ENCODE data around the gene TMCC3. TPM values are rescaled to one million over a fixed set of nuclear protein-coding genes. Genes with fewer than 3 reads are reported as not detected.

TMCC3 gene
- polyA plus RNA-seq, 1 donor from 2014 or later: 1.9 TPM

- no peaks in the 10 kb centered on the region for H3K36me3 ChIP-seq (ENCODE audit: insufficient read depth, low read length)
- H3K79me2 ChIP-seq (replicated peaks; ENCODE audit: insufficient read depth, low read length): no peaks in the 10 kb centered on the region
- no peaks in the 10 kb centered on the region for H3K27me3 ChIP-seq (ENCODE audit: insufficient read depth, low read depth, low read length)
- H4K20me1 ChIP-seq (ENCODE audit: insufficient read depth): no peaks in the 10 kb centered on the region
- peak overlapping the region; percentile 54 for H3K9ac ChIP-seq (ENCODE audit: low read length)
- H3F3A ChIP-seq (ENCODE audit: insufficient read depth, low read length, poor library complexity, severe bottlenecking): no peaks in the 10 kb centered on the region
- H3K9me2 ChIP-seq (ENCODE audit: insufficient read depth, low read length): no peaks in the 10 kb centered on the region
- no peaks in the 10 kb centered on the region for H3K9me3 ChIP-seq (ENCODE audit: low read length)
- H3K27ac ChIP-seq (ENCODE audit: low read length): peak overlapping the region; percentile 87
- peak; percentile 68 for TF ChIP-seq REST (IDR thresholded peaks at IDR 0.05; ENCODE audit: borderline replicate concordance)
- TF ChIP-seq RAD21 (conservative IDR thresholded peaks at IDR 0.05): peak; percentile 13
- TF ChIP-seq POLR2AphosphoS5 (IDR thresholded peaks at IDR 0.05): peak; percentile 51
- TF ChIP-seq CTCF (IDR thresholded peaks at IDR 0.05; ENCODE audit: poor library complexity, severe bottlenecking): no peak
- peak; percentile 71 for TF ChIP-seq EP300 (conservative IDR thresholded peaks at IDR 0.05; ENCODE audit: poor library complexity, severe bottlenecking)
- TF ChIP-seq EZH2 (IDR thresholded peaks at IDR 0.05; ENCODE audit: borderline replicate concordance, insufficient read depth, low read length, poor library complexity, severe bottlenecking): no peak
- TF ChIP-seq SMC3 (conservative IDR thresholded peaks at IDR 0.05; ENCODE audit: poor library complexity): peak; percentile 32
- peak; percentile 52 for TF ChIP-seq TAF1 (IDR thresholded peaks at IDR 0.05; ENCODE audit: low read depth)
- peak; percentile 21 for TF ChIP-seq MXI1 (conservative IDR thresholded peaks at IDR 0.05; ENCODE audit: poor library complexity, severe bottlenecking)
- peak overlapping the region; percentile 43 for H3K4me3 ChIP-seq (ENCODE audit: low read length)
- H2AFZ ChIP-seq (ENCODE audit: low read depth, low read length): peak overlapping the region; percentile 73
- H3K4me2 ChIP-seq (ENCODE audit: low read length): peak overlapping the region; percentile 35
Observed at GRCh38 chr12:94534774-94535509, 115.4 kb downstream of the TMCC3 start.

- Histone ChIP-seq H2AFZ (ENCODE audit: low read depth, low read length) (peak overlapping the region; percentile 73), H3K4me3 (ENCODE audit: low read length) (peak overlapping the region; percentile 43), H3K79me2 (replicated peaks; ENCODE audit: insufficient read depth, low read length) (no peaks in the 10 kb centered on the region), H3K27me3 (ENCODE audit: insufficient read depth, low read depth, low read length) (no peaks in the 10 kb centered on the region), H3K9ac (ENCODE audit: low read length) (peak overlapping the region; percentile 54), H3K36me3 (ENCODE audit: insufficient read depth, low read length) (no peaks in the 10 kb centered on the region), H3K9me2 (ENCODE audit: insufficient read depth, low read length) (no peaks in the 10 kb centered on the region), H3K27ac (ENCODE audit: low read length) (peak overlapping the region; percentile 87), H4K20me1 (ENCODE audit: insufficient read depth) (no peaks in the 10 kb centered on the region), H3K4me2 (ENCODE audit: low read length) (no peak overlapping the region), H3F3A (ENCODE audit: insufficient read depth, low read length, poor library complexity, severe bottlenecking) (no peaks in the 10 kb centered on the region), H3K9me3 (ENCODE audit: low read length) (no peaks in the 10 kb centered on the region)
- TF ChIP-seq RAD21 (conservative IDR thresholded peaks at IDR 0.05) (no peak), CTCF (IDR thresholded peaks at IDR 0.05; ENCODE audit: poor library complexity, severe bottlenecking) (no peak), REST (IDR thresholded peaks at IDR 0.05; ENCODE audit: borderline replicate concordance) (no peak), EZH2 (IDR thresholded peaks at IDR 0.05; ENCODE audit: borderline replicate concordance, insufficient read depth, low read length, poor library complexity, severe bottlenecking) (no peak), MXI1 (conservative IDR thresholded peaks at IDR 0.05; ENCODE audit: poor library complexity, severe bottlenecking) (no peak), SMC3 (conservative IDR thresholded peaks at IDR 0.05; ENCODE audit: poor library complexity) (no peak), POLR2AphosphoS5 (IDR thresholded peaks at IDR 0.05) (no peak), EP300 (conservative IDR thresholded peaks at IDR 0.05; ENCODE audit: poor library complexity, severe bottlenecking) (no peak), TAF1 (IDR thresholded peaks at IDR 0.05; ENCODE audit: low read depth) (no peak)
Observed at GRCh38 chr12:94534278-94534677, 116.1 kb downstream of the TMCC3 start.

All from neural cell (in vitro differentiated cells).